Type B pancreatic cell (in vitro differentiated cells): ENCODE data around the gene AQP2. TPM values are rescaled to one million over a fixed set of nuclear protein-coding genes. Genes with fewer than 3 reads are reported as not detected.
A peak's percentile ranks its signal among the peaks of the same experiment; 100 is the strongest.

Experiments used
- DNase-seq: peaks from one replicate; pipeline ENCODE4 v3.0.0; 2021; ENCODE audit warnings: mixed read lengths; ENCODE audit not compliant: unreplicated experiment; ENCODE audit errors: extremely low spot score
- H3K27ac Mint-ChIP-seq: 2 replicates; pipeline ENCODE4 v1.8.0; 2021; ENCODE audit warnings: mild to moderate bottlenecking, mixed read lengths
- H3K27me3 Mint-ChIP-seq: 2 replicates; pipeline ENCODE4 v1.8.0; 2021; ENCODE audit warnings: mixed read lengths
- H3K36me3 Mint-ChIP-seq: 2 replicates; pipeline ENCODE4 v1.8.0; 2021; ENCODE audit warnings: mixed read lengths
- H3K4me1 Mint-ChIP-seq: one replicate; pipeline ENCODE4 v1.8.0; 2021; ENCODE audit warnings: mixed read lengths; ENCODE audit not compliant: unreplicated experiment
- H3K4me3 Mint-ChIP-seq: 2 replicates; pipeline ENCODE4 v1.8.0; 2021; ENCODE audit warnings: mild to moderate bottlenecking, mixed read lengths
- H3K9me3 Mint-ChIP-seq: 2 replicates; pipeline ENCODE4 v1.8.0; 2021; ENCODE audit warnings: mixed read lengths
- total RNA-seq: library from RNA; stranded (reverse); gene quantifications from 2 replicates; pipeline ENCODE4 v1.2.1, GENCODE V29; 2021; ENCODE audit warnings: low replicate concordance
- TF ChIP-seq, protein P1 (sequence below): fragments of 200-600 bp; sonication (generic); conservative IDR thresholded peaks from 2 replicates; pipeline ENCODE4 v1.5.0; 2021; ENCODE audit warnings: antibody characterized with exemption, mild to moderate bottlenecking

AQP2 gene
- total RNA-seq, 1 donor from 2014 or later, result not detected

DNA sequence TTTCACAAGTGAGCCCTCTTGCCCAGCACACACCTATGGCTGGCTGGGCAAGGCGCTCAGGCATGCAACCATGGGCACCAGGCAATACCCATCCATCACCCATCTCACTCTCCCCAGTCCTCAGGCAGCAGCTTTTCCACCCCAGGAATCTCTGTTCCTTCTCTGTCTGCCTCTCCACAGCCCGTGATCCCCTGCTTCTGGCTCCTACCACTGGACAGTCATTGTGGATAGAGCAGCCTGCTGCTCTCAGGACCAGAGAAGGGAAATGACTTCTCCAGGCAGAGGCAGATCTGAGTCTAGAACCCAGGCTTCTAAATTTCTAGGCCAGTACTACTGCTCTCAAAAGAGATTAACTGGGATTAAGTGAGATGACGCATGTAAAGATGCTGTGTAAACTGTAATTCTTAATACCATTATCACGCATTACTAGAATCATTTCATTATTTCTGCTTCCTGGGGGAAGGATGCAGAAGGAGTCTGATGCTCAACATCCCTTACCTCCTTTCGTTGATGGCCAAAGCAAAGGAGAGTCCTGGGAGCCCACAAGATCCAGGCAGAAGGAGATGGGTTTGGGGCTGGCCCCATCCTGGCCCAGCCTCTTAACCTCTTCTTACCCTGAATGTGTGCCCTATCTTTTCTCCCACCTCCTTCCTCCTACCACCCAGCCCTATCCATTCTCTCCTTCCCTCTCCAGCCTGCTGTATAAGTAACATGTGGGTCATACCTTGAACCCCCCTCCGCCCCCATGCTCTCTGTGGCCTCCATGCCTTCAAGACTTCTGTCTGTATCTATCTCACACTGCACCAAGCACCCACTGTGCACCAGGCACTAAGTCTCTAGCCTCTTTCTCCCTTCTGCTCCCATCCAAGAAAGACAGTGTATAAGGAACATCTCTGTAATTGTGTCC is 6.4 kb downstream of the AQP2 start:
- peaks cover 9% of the 10 kb centered on the region for H3K4me1 Mint-ChIP-seq
- DNase-seq, result no peak
- H3K27me3 Mint-ChIP-seq, result peaks cover 55% of the 10 kb centered on the region

DNA sequence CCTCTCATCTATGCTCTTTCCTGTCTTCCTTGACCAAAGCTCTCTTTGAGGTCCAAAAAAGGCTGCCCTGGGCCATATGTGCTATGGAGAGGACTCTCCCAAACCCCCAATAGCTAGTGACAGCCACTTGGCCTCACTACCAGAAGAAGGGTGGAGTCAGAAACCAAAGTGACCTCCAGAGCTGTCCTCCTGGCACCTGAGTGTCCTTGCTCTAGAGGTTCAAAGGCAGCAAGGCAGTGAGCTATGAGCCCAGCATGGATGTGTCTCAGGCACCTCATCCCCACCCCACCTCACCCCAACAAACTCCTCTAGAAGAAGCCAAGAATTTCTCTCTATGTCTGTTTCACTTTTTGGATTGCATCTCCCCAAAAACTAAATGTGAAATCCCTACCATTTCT is 7.0 kb downstream of the AQP2 start:
- peaks cover 62% of the 10 kb centered on the region for H3K27me3 Mint-ChIP-seq
- peaks cover 4% of the 10 kb centered on the region for H3K36me3 Mint-ChIP-seq
- peaks cover 9% of the 10 kb centered on the region for H3K4me1 Mint-ChIP-seq
- no peak overlapping the region for H3K27ac Mint-ChIP-seq
- H3K9me3 Mint-ChIP-seq, result no peaks in the 10 kb centered on the region
- TF ChIP-seq, protein P1, sequence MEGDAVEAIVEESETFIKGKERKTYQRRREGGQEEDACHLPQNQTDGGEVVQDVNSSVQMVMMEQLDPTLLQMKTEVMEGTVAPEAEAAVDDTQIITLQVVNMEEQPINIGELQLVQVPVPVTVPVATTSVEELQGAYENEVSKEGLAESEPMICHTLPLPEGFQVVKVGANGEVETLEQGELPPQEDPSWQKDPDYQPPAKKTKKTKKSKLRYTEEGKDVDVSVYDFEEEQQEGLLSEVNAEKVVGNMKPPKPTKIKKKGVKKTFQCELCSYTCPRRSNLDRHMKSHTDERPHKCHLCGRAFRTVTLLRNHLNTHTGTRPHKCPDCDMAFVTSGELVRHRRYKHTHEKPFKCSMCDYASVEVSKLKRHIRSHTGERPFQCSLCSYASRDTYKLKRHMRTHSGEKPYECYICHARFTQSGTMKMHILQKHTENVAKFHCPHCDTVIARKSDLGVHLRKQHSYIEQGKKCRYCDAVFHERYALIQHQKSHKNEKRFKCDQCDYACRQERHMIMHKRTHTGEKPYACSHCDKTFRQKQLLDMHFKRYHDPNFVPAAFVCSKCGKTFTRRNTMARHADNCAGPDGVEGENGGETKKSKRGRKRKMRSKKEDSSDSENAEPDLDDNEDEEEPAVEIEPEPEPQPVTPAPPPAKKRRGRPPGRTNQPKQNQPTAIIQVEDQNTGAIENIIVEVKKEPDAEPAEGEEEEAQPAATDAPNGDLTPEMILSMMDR, result no peak
- no peak for DNase-seq
- H3K4me3 Mint-ChIP-seq, result no peak overlapping the region

More for the DNA sequence above, 6.4 kb downstream of the AQP2 start:
- TF ChIP-seq, protein P1, result no peak
- no peaks in the 10 kb centered on the region for H3K9me3 Mint-ChIP-seq
- H3K36me3 Mint-ChIP-seq, result peaks cover 4% of the 10 kb centered on the region
- H3K27ac Mint-ChIP-seq, result no peak overlapping the region
- H3K4me3 Mint-ChIP-seq, result no peak overlapping the region

DNA sequence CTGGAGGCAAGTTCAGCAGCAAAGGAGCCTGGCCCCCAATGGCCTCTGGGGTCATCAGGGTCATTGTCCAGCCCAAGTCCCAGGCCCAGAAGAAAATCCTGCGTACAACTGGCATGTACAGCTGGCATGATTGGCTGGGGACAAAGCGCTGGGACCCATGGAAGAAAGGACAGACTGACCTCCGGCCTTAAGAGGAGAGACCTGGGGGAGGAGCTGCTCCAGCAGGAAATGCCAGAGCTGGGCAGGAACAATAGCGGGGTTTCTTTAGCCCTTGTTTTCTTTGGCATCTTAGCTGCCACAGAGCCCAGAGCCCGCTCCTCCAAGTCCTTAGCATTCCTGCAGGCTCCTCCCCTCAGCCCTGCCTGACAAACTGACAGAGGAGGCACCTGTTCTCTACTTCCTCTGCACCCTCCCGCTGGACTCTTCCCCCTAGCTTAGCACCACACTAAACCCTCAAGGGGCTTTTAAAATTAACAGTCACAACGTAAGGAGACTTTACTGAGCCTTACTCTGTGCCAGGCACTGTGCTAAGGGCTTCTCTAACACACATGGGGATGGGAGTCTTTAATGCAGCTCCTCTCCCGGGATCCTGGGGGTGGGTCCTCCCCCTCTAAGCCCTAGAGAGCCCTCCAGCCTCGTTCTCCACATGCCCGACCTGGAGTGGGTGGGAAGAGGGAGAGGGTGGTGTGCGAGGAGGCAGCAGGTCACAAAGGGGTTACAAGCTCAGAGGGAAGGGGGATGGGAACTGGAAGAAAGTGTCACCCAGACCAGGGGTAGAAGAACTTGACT is 9.3 kb downstream of the AQP2 start:
- peak overlapping the region; percentile 78 for H3K4me3 Mint-ChIP-seq
- DNase-seq, result no peak
- H3K4me1 Mint-ChIP-seq, result peaks cover 9% of the 10 kb centered on the region
- peaks cover 76% of the 10 kb centered on the region for H3K27me3 Mint-ChIP-seq
- H3K36me3 Mint-ChIP-seq, result peaks cover 4% of the 10 kb centered on the region
- no peak overlapping the region for H3K27ac Mint-ChIP-seq
- H3K9me3 Mint-ChIP-seq, result no peaks in the 10 kb centered on the region
- TF ChIP-seq, protein P1, result no peak

DNA sequence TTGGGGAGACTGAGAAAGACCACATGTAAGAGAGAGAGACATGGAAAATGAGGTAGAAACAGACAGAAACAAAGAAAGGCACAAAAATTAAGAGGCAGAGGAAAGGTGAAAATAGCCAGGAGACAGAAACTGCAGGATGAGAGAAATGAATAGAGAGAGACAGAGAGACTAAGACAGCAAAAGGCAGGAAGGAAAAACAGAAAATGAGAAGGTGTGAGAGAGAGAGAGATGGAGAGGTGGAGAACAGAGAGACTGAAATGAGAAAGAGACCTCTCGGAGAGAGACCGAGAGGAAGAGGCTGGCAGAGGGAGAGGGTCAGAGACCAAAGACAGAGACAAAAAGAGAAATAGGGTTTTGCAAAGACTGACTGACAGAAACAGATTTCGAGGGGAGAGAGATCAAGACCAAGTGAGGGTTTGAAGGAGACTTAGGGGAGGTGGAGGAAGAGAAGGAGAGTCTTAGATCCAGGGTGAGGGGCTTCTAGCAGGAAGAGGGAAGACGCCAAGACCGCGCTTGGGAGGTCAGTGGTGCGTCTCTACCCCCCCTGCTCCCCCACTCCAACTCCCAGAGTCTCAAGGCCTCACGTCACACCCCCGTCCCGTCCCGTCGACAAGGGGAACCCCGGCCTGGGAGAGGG is 10.1 kb downstream of the AQP2 start:
- H3K4me1 Mint-ChIP-seq, result peaks cover 9% of the 10 kb centered on the region
- peaks cover 78% of the 10 kb centered on the region for H3K27me3 Mint-ChIP-seq
- H3K27ac Mint-ChIP-seq, result no peak overlapping the region
- TF ChIP-seq, protein P1, result no peak
- H3K36me3 Mint-ChIP-seq, result peaks cover 4% of the 10 kb centered on the region
- DNase-seq, result no peak
- peak overlapping the region; percentile 78 for H3K4me3 Mint-ChIP-seq
- H3K9me3 Mint-ChIP-seq, result no peaks in the 10 kb centered on the region

DNA sequence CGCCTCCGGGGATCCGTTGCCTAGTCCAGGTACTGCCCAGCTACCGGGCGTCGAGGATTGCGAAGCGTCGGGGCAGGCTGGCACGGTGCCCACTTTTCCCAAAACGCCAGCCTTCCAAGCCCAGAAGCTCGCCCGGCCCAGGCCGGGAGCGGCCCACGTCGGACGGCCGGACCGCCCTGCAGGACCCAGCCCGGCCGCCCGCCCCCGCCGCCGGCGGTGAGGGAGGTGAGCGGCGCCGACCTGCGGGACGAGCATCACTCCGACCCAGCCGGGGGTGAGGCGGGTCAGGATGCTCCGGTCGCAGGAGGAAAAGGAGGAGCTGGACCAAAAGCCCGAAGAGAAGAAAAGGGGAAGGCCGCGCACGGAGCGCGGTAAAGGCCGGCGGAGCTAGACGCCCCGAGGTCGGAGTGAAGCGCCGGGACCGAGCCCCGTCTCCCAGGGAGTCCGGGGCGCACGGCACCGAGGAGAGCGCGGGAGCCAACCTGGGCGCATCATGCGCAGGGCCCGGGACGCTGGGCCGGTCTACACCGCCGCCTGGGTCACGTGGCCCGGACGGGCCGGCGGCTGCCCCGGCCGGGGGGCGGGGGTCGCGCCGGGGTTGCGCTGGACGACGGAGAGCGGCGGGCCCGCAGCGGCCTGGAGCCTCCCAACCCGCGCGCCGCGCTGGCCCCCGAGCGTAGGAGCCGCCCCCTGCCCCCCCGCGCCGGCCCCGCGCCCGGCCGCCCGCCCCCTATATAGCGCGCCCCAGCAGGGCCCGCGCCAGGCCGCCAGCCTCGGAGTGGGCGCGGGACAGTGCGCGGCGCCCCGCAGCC is 10.8 kb downstream of the AQP2 start, which contains the start of gene AQP5:
Gene AQP5 (plus strand): TSS at position 762 of the 812 bp plus-strand sequence. CDS start 146 bp downstream, outside the sequence.
- Mint-ChIP-seq H3K4me3 (peak within 1 kb of the TSS; percentile 78), H3K9me3 (no peaks in the 10 kb centered on the region), H3K4me1 (peaks cover 9% of the 10 kb centered on the region), H3K27me3 (peaks cover 82% of the 10 kb centered on the region), H3K27ac (no peak within 1 kb of the TSS), H3K36me3 (peaks cover 4% of the 10 kb centered on the region)
- DNase-seq, result no peak
- TF ChIP-seq, protein P1, result no peak
